IMR-90 (cell line): ENCODE data around the gene COL1A1. TPM values are rescaled to one million over a fixed set of nuclear protein-coding genes. Genes with fewer than 3 reads are reported as not detected.

Source experiments
- microRNA-seq, 2 experiments: library from miRNA; stranded (forward) in 1 of 2; unstranded in 1 of 2; fragments of 10-50 nt in 1 of 2; fragments of <30 nt in 1 of 2; gene quantifications in 1 of 2; microRNA quantifications in 1 of 2; one replicate each; pipeline versions ENCODE3 to v1.1.0; 2013 to 2020; ENCODE audit not compliant: insufficient read depth in 1 of 2, insufficient read length in 1 of 2, unreplicated experiment in 1 of 2
- polyA plus RNA-seq, 3 experiments: library from polyadenylated mRNA; depleted of rRNA; stranded (reverse); fragments of >200 nt; gene quantifications; 2 replicates each; pipeline ENCODE4 v1.2.3, GENCODE V29; 2012; ENCODE audit warnings: low replicate concordance in 1 of 3
- small RNA-seq, 5 experiments: library from RNA; depleted of rRNA; stranded (forward); fragments of <200 nt; gene quantifications; one replicate each; pipeline ENCODE3, GENCODE V24; 2012
- total RNA-seq: library from RNA; depleted of rRNA; stranded (reverse); fragments of >200 nt; gene quantifications from 2 replicates; pipeline ENCODE4 v1.2.3, GENCODE V29; 2012; rRNA removed
- TF ChIP-seq, protein P1 (sequence below): fragments of 150-350 bp; IDR thresholded peaks from 2 replicates; pipeline ENCODE4 v1.6.1; 2017; ENCODE audit warnings: mild to moderate bottlenecking, antibody characterized with exemption, low read length, low read depth

The COL1A1 gene
- total and polyA plus RNA-seq, 2 of the 4 experiments (the other 2 are of a cell fraction) = 2,180 to 4,350 TPM

DNA sequence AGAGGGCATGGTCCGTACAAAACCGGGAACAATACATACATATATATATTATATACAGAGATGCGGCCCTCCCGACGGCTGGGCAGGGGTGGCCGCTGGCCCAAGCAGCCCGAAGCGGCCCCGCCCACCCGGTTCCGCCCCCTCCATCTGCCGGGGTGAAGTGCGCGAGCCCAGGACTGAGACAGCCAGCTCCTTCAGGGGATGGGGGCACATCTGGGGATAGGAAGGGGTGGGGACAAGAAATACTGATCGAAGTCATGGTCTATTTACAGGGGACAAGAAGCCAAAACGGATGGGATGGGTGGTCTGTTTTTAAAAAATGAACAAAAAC lies 67.7 kb downstream of the COL1A1 start (continued):
- TF ChIP-seq, protein P1, sequence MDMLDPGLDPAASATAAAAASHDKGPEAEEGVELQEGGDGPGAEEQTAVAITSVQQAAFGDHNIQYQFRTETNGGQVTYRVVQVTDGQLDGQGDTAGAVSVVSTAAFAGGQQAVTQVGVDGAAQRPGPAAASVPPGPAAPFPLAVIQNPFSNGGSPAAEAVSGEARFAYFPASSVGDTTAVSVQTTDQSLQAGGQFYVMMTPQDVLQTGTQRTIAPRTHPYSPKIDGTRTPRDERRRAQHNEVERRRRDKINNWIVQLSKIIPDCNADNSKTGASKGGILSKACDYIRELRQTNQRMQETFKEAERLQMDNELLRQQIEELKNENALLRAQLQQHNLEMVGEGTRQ = no peak

Small RNA genes within 50 kb of the gene (microRNA-seq; reads per million reads assigned to microRNA genes)
- gene SUMO2P7 (ENCODE audit: insufficient read depth, insufficient read length) = not detected

Small RNA genes within 50 kb of the gene (small RNA-seq; reads per million reads assigned to genes)
- 0 reads per million in 5 experiments for gene SUMO2P7

Other genes with a start within 250 kb of the COL1A1 start
- gene DLX4, start 232.4 kb downstream of the COL1A1 start, total RNA-seq = not detected in 2 replicates
- not detected in 2 replicates for gene DLX4, start 232.4 kb downstream of the COL1A1 start, polyA plus RNA-seq (2012; rRNA removed)
- gene DLX3, start 206.4 kb downstream of the COL1A1 start, total RNA-seq = not detected in 2 replicates
- gene DLX3, start 206.4 kb downstream of the COL1A1 start, polyA plus RNA-seq (2012; rRNA removed) = not detected in 2 replicates
- gene ITGA3, start 145.5 kb downstream of the COL1A1 start, total RNA-seq = 78.0 and 80.0 TPM in 2 replicates
- 202 and 213 TPM in 2 replicates for gene ITGA3, start 145.5 kb downstream of the COL1A1 start, polyA plus RNA-seq (2012; rRNA removed)
- gene PDK2, start 106.3 kb downstream of the COL1A1 start, total RNA-seq = 26.7 and 38.0 TPM in 2 replicates
- 104 and 113 TPM in 2 replicates for gene PDK2, start 106.3 kb downstream of the COL1A1 start, polyA plus RNA-seq (2012; rRNA removed)
- 1.4 TPM in 2 replicates for gene SAMD14, start 71.5 kb downstream of the COL1A1 start, total RNA-seq
- 6.2 and 6.7 TPM in 2 replicates for gene SAMD14, start 71.5 kb downstream of the COL1A1 start, polyA plus RNA-seq (2012; rRNA removed)
- gene PPP1R9B, start 51.0 kb downstream of the COL1A1 start, total RNA-seq = 28.0 and 38.6 TPM in 2 replicates
- gene PPP1R9B, start 51.0 kb downstream of the COL1A1 start, polyA plus RNA-seq (2012; rRNA removed) = 23.0 and 25.8 TPM in 2 replicates
- gene SGCA, start 35.6 kb downstream of the COL1A1 start, total RNA-seq = not detected in 2 replicates
- gene SGCA, start 35.6 kb downstream of the COL1A1 start, polyA plus RNA-seq (2012; rRNA removed) = 0.19 and 0.55 TPM in 2 replicates
- 0.18 and 0.28 TPM in 2 replicates for gene TMEM92, start 72.8 kb upstream of the COL1A1 start, total RNA-seq
- 0.86 and 1.7 TPM in 2 replicates for gene TMEM92, start 72.8 kb upstream of the COL1A1 start, polyA plus RNA-seq (2012; rRNA removed)
- gene XYLT2, start 144.5 kb upstream of the COL1A1 start, total RNA-seq = 31.9 and 35.0 TPM in 2 replicates
- gene XYLT2, start 144.5 kb upstream of the COL1A1 start, polyA plus RNA-seq (2012; rRNA removed) = 27.7 and 35.7 TPM in 2 replicates
- gene MRPL27, start 171.6 kb upstream of the COL1A1 start, total RNA-seq = 152 and 202 TPM in 2 replicates
- gene MRPL27, start 171.6 kb upstream of the COL1A1 start, polyA plus RNA-seq (2012; rRNA removed) = 156 and 176 TPM in 2 replicates
- 8.9 and 9.1 TPM in 2 replicates for gene EME1, start 171.6 kb upstream of the COL1A1 start, total RNA-seq
- 9.4 and 10.1 TPM in 2 replicates for gene EME1, start 171.6 kb upstream of the COL1A1 start, polyA plus RNA-seq (2012; rRNA removed)
- gene LRRC59, start 195.9 kb upstream of the COL1A1 start, total RNA-seq = 233 and 241 TPM in 2 replicates
- 134 and 139 TPM in 2 replicates for gene LRRC59, start 195.9 kb upstream of the COL1A1 start, polyA plus RNA-seq (2012; rRNA removed)
- gene ACSF2, start 224.6 kb upstream of the COL1A1 start, total RNA-seq = 15.0 and 18.5 TPM in 2 replicates
- gene ACSF2, start 224.6 kb upstream of the COL1A1 start, polyA plus RNA-seq (2012; rRNA removed) = 26.8 and 27.2 TPM in 2 replicates